Measurements from ENCODE around the gene ELL2. TPM values are rescaled to one million over a fixed set of nuclear protein-coding genes. Genes with fewer than 3 reads are reported as not detected.

ELL2 gene
- polyA plus RNA-seq, 1 donor from 2014 or later: 1.4 TPM

- no peak overlapping the region for H3K4me3 ChIP-seq (ENCODE audit: low read length)
- no peak overlapping the region for H3K9ac ChIP-seq (ENCODE audit: low read length)
- no peak overlapping the region for H3K27ac ChIP-seq (ENCODE audit: low read length)
- no peaks in the 10 kb centered on the region for H3K9me2 ChIP-seq (ENCODE audit: insufficient read depth, low read length)
- H2AFZ ChIP-seq (ENCODE audit: low read depth, low read length): no peak overlapping the region
- no peaks in the 10 kb centered on the region for H4K20me1 ChIP-seq (ENCODE audit: insufficient read depth)
- H3F3A ChIP-seq (ENCODE audit: insufficient read depth, low read length, poor library complexity, severe bottlenecking): no peaks in the 10 kb centered on the region
- no peaks in the 10 kb centered on the region for H3K79me2 ChIP-seq (replicated peaks; ENCODE audit: insufficient read depth, low read length)
- TF ChIP-seq TAF1 (IDR thresholded peaks at IDR 0.05; ENCODE audit: low read depth) (no peak), RAD21 (conservative IDR thresholded peaks at IDR 0.05) (no peak), MXI1 (conservative IDR thresholded peaks at IDR 0.05; ENCODE audit: poor library complexity, severe bottlenecking) (no peak), EP300 (conservative IDR thresholded peaks at IDR 0.05; ENCODE audit: poor library complexity, severe bottlenecking) (no peak), EZH2 (IDR thresholded peaks at IDR 0.05; ENCODE audit: borderline replicate concordance, insufficient read depth, low read length, poor library complexity, severe bottlenecking) (no peak), REST (IDR thresholded peaks at IDR 0.05; ENCODE audit: borderline replicate concordance) (no peak), CTCF (IDR thresholded peaks at IDR 0.05; ENCODE audit: poor library complexity, severe bottlenecking) (no peak), POLR2AphosphoS5 (IDR thresholded peaks at IDR 0.05) (no peak), SMC3 (conservative IDR thresholded peaks at IDR 0.05; ENCODE audit: poor library complexity) (no peak)
- H3K36me3 ChIP-seq (ENCODE audit: insufficient read depth, low read length): no peaks in the 10 kb centered on the region
- no peaks in the 10 kb centered on the region for H3K27me3 ChIP-seq (ENCODE audit: insufficient read depth, low read depth, low read length)
- no peak overlapping the region for H3K4me2 ChIP-seq (ENCODE audit: low read length)
- H3K9me3 ChIP-seq (ENCODE audit: low read length): no peaks in the 10 kb centered on the region
Measured at GRCh38 chr5:95916687-95917085, 45.0 kb downstream of the ELL2 start.

- TF ChIP-seq TAF1 (IDR thresholded peaks at IDR 0.05; ENCODE audit: low read depth) (no peak), RAD21 (conservative IDR thresholded peaks at IDR 0.05) (no peak), CTCF (IDR thresholded peaks at IDR 0.05; ENCODE audit: poor library complexity, severe bottlenecking) (no peak), EP300 (conservative IDR thresholded peaks at IDR 0.05; ENCODE audit: poor library complexity, severe bottlenecking) (no peak), REST (IDR thresholded peaks at IDR 0.05; ENCODE audit: borderline replicate concordance) (no peak), MXI1 (conservative IDR thresholded peaks at IDR 0.05; ENCODE audit: poor library complexity, severe bottlenecking) (no peak), POLR2AphosphoS5 (IDR thresholded peaks at IDR 0.05) (no peak), EZH2 (IDR thresholded peaks at IDR 0.05; ENCODE audit: borderline replicate concordance, insufficient read depth, low read length, poor library complexity, severe bottlenecking) (no peak), SMC3 (conservative IDR thresholded peaks at IDR 0.05; ENCODE audit: poor library complexity) (no peak)
- H3K27ac ChIP-seq (ENCODE audit: low read length): no peak overlapping the region
- no peaks in the 10 kb centered on the region for H4K20me1 ChIP-seq (ENCODE audit: insufficient read depth)
- H3K9me3 ChIP-seq (ENCODE audit: low read length): no peaks in the 10 kb centered on the region
- no peaks in the 10 kb centered on the region for H3K9me2 ChIP-seq (ENCODE audit: insufficient read depth, low read length)
- H3K36me3 ChIP-seq (ENCODE audit: insufficient read depth, low read length): no peaks in the 10 kb centered on the region
- H3K9ac ChIP-seq (ENCODE audit: low read length): no peak overlapping the region
- no peak overlapping the region for H2AFZ ChIP-seq (ENCODE audit: low read depth, low read length)
- H3K27me3 ChIP-seq (ENCODE audit: insufficient read depth, low read depth, low read length): no peaks in the 10 kb centered on the region
- no peak overlapping the region for H3K4me2 ChIP-seq (ENCODE audit: low read length)
- no peaks in the 10 kb centered on the region for H3K79me2 ChIP-seq (replicated peaks; ENCODE audit: insufficient read depth, low read length)
- no peaks in the 10 kb centered on the region for H3F3A ChIP-seq (ENCODE audit: insufficient read depth, low read length, poor library complexity, severe bottlenecking)
- no peak overlapping the region for H3K4me3 ChIP-seq (ENCODE audit: low read length)
Measured at GRCh38 chr5:95915999-95916686, 45.5 kb downstream of the ELL2 start.

Measured in neural cell (in vitro differentiated cells).